Measurements from ENCODE around the gene FAM217B. TPM values are rescaled to one million over a fixed set of nuclear protein-coding genes. Genes with fewer than 3 reads are reported as not detected.

The FAM217B gene
- total RNA-seq, 1 donor = 5.8 TPM

DNA sequence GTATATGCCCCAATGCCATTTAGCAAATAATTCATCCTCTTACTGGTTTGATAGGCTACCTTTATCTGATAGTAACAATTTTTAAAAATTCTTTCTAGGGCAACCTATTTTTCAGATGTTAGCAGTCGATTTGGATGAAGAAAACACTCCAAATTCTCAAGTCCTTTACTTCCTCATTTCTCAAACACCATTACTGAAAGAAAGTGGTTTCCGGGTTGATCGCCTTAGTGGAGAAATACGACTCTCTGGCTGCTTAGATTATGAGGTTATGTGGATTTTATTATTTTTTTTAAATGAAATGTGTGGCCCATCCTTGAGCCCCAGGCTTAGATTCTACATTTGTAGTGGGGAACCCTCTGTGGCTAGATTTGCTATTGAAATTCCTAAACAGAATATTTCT is 44.4 kb downstream of the FAM217B start:
- TF ChIP-seq, protein P1, sequence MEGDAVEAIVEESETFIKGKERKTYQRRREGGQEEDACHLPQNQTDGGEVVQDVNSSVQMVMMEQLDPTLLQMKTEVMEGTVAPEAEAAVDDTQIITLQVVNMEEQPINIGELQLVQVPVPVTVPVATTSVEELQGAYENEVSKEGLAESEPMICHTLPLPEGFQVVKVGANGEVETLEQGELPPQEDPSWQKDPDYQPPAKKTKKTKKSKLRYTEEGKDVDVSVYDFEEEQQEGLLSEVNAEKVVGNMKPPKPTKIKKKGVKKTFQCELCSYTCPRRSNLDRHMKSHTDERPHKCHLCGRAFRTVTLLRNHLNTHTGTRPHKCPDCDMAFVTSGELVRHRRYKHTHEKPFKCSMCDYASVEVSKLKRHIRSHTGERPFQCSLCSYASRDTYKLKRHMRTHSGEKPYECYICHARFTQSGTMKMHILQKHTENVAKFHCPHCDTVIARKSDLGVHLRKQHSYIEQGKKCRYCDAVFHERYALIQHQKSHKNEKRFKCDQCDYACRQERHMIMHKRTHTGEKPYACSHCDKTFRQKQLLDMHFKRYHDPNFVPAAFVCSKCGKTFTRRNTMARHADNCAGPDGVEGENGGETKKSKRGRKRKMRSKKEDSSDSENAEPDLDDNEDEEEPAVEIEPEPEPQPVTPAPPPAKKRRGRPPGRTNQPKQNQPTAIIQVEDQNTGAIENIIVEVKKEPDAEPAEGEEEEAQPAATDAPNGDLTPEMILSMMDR (IDR thresholded peaks at IDR 0.05; ENCODE audit: insufficient read depth, low read length) = no peak
- DNase-seq (ENCODE audit: low read depth) = no peak
- H3K4me3 ChIP-seq (ENCODE audit: low read depth, low read length) = no peak overlapping the region

DNA sequence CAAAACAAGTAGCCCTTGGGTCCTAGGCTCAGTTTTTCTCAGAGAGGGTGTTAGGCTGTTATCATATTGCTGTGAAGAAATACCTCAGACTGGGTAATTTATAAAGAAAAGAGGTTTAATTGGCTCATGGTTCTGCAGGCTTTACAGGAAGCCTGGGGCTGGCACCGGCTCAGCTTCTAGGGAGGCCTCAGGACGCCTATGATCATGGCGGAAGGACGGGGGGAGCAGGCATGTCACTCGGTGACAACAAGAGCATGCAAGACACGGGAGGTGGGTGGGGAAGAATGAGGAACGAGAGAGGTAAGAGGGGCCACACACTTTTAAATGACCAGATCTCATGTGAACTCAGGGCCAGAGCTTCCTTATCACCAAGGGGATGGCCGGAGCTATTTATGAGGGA is 45.0 kb downstream of the FAM217B start:
- no peak for DNase-seq (ENCODE audit: low read depth)
- TF ChIP-seq, protein P1 (IDR thresholded peaks at IDR 0.05; ENCODE audit: insufficient read depth, low read length) = no peak
- H3K4me3 ChIP-seq (ENCODE audit: low read depth, low read length) = no peak overlapping the region

DNA sequence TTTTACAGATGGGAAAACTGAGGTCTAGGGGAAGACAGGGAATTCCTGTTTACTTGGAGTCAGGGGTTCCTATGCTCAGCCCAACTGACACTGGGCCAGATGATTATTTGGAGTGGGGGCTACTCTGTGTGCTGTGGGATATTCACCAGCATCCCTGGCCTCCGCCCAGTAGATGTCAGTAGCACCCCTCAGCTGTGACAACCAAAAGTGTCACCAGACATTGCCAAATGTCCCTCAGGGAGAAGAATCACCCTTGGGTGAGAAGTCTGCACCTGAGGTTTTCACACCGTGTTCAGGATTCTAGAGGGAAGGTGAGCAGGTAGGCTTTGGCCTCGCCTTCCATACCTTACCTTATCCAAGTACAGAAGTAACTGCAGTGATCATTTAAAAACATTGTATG is 45.7 kb downstream of the FAM217B start:
- DNase-seq (ENCODE audit: low read depth) = no peak
- TF ChIP-seq, protein P1 (IDR thresholded peaks at IDR 0.05; ENCODE audit: insufficient read depth, low read length) = no peak
- H3K4me3 ChIP-seq (ENCODE audit: low read depth, low read length) = no peak overlapping the region

DNA sequence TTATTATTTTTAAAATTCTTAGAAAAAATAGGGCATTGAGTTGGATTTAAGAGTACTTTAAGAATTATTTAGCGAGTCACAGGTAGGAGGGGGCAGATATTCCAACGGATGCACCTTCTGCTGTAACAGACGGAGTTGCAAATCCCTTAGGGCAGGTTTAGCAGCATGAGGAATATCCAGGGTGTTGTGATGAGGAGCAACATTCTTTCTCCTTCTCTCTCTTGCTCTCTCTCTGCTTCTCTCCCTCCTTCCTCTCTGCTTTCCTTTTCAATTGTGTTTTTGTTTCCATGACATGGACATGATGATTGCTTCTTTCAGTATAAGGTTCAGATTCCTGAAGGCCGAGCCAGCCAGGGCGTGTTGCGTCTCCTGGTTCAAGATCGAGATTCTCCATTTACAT is 46.9 kb downstream of the FAM217B start:
- no peak overlapping the region for H3K4me3 ChIP-seq (ENCODE audit: low read depth, low read length)
- no peak for DNase-seq (ENCODE audit: low read depth)
- TF ChIP-seq, protein P1 (IDR thresholded peaks at IDR 0.05; ENCODE audit: insufficient read depth, low read length) = no peak

DNA sequence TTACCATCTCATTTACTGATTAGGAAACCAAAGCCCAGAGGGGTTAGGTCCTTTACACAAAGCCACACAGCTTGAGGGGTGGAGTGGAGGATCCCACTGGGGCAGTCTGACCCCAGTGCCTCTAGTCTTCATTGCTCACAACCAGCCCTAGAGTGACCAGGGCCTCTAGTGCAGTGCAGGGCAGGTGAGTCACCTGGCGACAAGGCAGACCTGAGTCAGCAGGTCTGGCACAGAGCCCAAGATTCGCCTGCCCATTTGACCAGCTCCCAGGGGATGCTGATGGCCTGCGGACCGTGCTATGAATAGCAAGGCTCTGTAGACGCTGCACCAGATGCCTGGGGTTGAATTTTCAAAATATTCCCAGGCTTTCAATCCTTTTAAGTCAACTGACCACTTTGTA is 48.0 kb downstream of the FAM217B start:
- H3K4me3 ChIP-seq (ENCODE audit: low read depth, low read length) = no peak overlapping the region
- DNase-seq (ENCODE audit: low read depth) = no peak
- TF ChIP-seq, protein P1 (IDR thresholded peaks at IDR 0.05; ENCODE audit: insufficient read depth, low read length) = no peak

DNA sequence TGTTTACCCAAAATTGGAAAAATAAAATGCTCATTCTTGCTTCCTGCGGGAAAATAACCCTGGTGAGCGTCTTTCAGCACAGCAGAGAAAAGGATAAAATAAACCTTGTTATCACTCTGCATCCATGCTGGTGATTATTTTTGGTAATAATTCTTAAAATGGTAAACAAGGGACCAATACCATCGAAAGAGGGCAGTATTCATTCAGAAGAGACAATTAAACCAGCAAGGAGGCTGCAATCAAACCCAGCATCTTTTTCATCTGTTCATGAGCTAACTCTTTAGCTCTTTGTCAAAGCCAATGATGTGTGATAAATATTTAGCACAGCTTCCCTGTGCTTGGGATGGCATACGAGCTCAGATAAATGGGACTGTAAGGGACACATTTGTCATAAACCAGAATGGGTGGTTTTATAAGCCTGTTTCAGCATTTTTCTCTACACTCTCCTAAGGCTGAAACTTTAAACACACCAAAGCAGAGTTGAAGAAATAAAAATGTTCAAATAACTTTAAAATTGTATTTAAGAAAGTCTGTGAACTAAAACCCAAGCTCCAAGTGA is 52.4 kb downstream of the FAM217B start:
- no peak for DNase-seq (ENCODE audit: low read depth)
- no peak overlapping the region for H3K4me3 ChIP-seq (ENCODE audit: low read depth, low read length)
- TF ChIP-seq, protein P1 (IDR thresholded peaks at IDR 0.05; ENCODE audit: insufficient read depth, low read length) = no peak

All from fibroblast of the aortic adventitia (primary cell).